SK-N-DZ (cell line): Measurements from ENCODE around the gene CFAP221.
A peak's percentile ranks its signal among the peaks of the same experiment; 100 is the strongest.

Experiments used
- DNase-seq: peaks from one replicate; pipeline ENCODE4 v3.0.0-alpha.2; 2015; ENCODE audit warnings: low spot score

CFAP221 gene

DNA sequence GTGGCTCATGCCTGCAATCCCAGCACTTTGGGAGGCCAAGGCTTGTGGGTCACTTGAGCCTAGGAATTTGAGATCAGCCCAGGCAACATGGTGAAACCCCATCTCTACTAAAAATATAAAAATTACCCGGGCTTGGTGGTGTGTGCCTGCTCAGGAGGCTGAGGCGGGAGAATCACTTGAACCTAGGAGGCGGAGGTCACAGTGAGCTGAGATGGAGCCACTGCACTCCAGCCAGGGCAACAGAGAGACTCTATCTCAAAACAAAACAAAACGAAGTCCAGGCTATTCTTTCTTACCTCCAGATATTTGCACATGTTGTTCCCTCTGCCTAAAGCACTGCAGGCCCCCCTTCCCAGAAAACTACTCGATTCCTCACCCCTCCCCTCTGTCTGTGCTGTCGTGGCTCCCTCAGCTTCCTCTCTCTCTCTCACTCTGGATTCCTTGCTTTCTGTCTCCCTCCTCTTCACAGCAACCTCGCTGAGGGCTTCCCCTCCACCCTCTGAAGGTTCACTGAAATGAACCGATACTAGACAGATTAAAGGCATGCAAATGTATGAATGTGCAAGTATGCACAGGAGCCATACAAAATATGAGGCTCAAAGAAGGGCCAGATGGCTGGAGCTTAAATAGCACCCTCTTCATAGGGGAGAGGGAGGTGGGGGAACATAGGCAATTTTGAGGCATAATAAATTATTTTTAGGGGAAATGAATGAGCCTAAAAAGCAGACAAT, 153.2 kb downstream of the CFAP221 start:
- no peak for DNase-seq

DNA sequence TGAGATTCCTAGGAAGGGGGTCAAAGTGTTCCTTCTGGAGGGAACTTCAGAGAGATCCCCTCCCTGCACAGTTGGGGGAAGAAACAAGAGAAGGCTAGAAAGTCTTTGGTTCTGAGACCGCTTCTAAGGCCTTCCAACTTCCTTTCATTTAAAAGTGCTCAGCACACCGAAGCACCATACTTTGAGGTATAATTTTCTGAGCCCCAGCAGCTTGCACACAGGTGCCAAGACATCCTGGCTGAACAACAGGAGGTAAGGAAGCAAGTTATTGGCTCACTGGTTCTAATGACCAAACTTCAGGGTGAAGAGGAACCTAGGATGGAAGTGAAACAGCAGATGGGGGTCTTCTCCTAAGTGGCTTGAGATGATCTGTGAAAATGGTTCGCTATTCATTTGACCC, 154.0 kb downstream of the CFAP221 start:
- no peak for DNase-seq

DNA sequence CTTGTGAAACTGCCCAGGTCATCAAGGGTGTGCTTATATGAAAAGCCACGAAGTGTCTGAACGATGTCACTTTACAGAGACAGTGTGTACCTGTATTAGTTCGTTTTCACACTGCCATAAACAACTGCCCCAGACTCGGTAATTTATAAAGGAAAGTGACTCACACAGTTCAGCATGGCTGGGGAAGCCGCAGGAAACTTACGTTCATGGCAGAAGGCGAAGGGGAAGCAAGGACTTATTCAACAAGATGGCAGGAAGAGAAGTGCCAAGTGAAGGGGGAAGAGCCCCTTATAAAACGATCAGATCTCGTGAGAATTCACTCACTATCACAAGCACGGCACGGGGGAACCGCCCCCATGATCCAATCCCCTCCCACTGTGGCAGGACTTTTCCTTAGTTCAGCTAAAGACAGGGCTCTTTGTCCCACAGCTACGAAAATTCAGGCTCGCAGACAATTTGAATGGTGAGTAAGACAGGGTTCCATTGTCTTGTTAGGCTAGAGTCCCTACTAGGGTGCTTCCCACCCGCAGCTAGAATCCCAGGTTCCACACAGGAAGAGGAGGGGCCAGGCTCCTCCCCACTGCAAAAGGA, 154.9 kb downstream of the CFAP221 start:
- DNase-seq, result no peak

DNA sequence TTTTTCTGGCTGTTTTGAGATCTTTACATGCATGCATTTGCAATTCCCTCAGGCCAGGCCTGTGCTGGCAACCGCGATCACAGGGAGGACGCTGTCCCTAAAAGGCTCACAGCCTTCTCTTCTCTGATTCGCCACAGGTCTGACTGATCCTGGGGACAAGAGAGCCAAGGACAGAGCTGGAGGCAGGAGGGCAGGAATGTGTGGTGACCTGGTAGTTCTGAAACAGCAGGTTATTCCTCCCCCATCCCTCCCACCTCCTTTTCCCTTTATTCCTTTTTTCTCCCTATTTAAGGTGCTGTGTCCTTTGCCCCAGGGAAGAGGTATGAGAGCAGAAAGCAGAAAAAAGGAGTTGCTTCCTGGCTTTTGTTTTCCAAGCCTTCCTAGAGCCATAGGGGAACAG, 156.6 kb downstream of the CFAP221 start:
- no peak for DNase-seq

DNA sequence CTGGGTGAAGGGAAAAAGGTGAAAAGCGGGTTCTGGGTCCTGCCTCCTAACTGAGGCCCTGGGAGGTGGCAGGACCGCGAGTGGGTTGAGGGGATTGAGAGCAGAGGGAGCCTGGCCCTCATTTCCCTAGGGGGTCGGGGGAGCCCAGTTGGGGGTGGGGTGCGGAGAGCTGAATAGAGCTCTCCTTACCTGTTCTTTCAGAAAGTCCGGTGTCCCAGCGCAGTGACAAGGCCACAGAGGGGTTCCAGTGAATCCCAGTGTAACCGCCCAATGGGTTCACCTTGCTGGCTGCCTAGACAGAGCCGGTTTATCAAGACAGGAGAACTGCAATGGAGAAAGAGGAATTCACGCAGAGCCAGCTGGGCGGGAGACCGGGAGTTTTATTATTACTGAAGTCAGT, 157.1 kb downstream of the CFAP221 start:
- no peak for DNase-seq

DNA sequence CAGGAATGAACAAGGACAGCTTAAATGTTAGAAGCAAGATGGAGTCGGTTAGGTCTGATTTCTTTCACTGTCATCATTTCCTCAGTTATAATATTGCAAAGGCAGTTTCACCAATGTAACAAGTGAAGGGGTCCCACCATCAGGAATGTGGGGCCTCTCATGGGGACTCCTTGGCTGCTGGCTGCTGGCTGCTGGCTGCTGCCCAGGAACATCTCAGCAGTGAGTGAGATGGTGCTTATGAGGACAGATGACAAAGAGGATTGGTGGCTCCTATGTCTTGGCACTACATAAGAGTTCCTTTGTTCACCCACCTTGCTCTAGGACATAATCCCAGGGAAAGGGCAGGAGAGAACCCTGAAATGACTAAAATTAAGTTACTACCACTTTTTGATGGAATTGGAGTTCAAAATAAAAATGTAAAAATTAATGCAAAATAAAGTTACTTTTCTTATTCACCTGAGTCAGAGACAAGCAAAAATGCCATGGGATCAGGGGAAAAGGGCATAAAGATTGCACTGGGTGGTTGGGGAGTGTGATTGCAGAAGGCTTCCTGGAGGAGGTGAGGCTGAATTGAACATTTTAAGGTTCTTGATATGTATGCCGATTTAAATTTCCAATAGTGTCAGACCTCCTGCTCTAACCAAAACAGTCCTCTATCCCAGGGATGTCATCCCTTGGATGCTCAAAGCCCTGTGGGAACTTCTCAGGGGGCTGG, 158.1 kb downstream of the CFAP221 start:
- no peak for DNase-seq

DNA sequence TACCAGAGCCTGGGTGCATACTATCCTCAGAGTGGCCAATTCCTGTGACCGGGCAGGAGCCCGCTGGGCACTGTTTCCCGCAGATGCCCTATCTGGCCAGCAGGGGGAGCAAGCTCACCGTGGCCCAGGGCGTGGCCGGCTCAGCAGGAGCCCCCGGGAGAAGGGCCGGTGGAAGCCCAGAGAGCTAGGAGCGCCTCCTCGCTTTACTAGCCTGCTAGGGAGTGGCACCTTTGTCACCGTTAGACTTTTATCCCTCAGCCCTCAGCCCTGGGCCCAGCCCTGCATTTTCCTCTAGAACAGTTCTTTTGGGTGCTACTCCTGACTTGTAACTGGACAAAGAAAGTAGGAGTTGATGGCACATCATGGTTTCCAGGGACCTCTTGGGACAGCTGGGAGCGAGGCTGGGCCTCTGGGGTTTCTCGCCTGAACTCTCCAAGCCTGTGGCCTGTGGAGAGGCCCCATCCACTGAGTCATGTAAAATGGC, 158.7 kb downstream of the CFAP221 start:
- peak; percentile 64 for DNase-seq

DNA sequence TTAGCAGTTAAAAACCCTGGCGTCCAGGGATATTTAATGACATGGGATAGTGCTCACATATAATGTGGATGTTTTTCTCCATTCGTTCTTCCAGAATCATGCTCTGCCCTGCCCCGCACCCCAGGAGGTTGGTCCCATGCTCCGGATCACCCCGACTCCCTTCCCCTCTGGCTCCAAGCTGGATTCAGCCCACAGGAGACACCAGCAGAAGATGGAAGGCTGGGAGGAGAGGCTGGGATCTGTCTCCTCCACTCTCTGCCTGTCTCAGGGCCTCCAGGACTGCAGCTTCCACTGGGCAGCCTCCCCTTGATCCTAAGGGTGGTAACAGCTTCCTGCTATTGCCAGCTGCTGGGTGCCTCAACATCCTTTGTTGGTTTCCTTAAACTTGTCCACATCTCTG, 159.3 kb downstream of the CFAP221 start:
- no peak for DNase-seq

DNA sequence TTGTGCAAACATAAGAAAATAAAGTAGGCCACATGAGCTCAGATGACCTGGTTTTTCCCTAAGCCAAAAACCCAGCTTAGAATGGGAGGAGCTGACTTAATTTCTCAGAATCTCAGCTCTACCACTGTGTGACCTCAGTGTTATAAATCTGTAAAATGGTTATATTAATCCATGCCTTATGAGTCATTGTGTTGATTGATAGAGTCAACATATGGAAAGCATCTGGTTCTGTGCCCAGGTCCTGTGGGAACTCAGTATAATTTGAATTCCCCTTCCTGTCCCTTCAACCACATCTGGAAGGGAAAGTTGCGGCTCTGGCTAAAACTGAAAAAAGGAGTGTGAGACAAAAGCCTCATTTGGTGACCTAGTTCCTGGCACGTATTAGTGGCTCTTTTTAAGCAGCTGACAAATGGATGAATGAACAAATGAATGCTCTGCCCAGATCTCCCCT, 160.4 kb downstream of the CFAP221 start:
- DNase-seq, result no peak

DNA sequence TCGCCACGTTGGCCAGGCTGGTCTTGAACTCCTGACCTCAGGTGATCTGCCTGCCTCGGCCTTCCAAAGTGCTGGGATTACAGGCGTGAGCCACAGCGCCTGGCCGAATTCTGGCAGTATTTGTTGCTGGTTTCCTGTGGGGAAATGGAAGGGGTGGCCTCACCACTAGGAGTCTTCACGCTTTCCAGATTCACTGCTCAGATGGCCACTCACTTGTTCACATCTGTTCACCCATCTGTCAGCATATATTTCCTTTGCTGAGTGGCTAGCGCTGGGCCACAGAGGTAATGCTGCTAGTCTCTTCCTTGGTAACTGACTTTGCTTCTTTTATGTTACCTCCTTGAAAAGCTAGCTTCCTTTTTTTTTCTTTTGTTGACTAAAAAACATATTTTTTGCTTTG, 162.0 kb downstream of the CFAP221 start:
- DNase-seq, result no peak
